IMR-90 (cell line): Measurements from ENCODE around the gene ORAI3. TPM values are rescaled to one million over a fixed set of nuclear protein-coding genes. Genes with fewer than 3 reads are reported as not detected.

Experiments used
- ATAC-seq: fragments of 200-7000 bp; cut with Tn5 transposase; 2 replicates; pipeline ENCODE4 v1.9.1; 2020; ENCODE audit warnings: low read depth, mild to moderate bottlenecking, moderate library complexity
- BruUV-seq: library from RNA; stranded (reverse); fragments of 400-500 nt; replicated peaks from 2 replicates; lab custom pipeline; 2021; lab: Mats Ljungman, UMichigan
- CTCF ChIA-PET: fragments of 300-600 bp; formaldehyde crosslinking; extraction: SDS; loops from one replicate; lab custom pipeline; 2021; ENCODE audit warnings: antibody characterized with exemption; lab: Yijun Ruan, JAX
- POLR2A ChIA-PET: fragments of 300-600 bp; sonication (Branson Sonifier 250); formaldehyde crosslinking; loops from one replicate; lab custom pipeline; 2022; ENCODE audit warnings: antibody characterized with exemption; ENCODE audit not compliant: unreplicated experiment; lab: Charles Lee
- DNase-seq: peaks from one replicate; pipeline ENCODE4 v3.0.0; 2013
- H2AFZ ChIP-seq: replicated peaks from 2 replicates; pipeline ENCODE3; 2013; ENCODE audit warnings: low read length, mild to moderate bottlenecking; ENCODE audit not compliant: poor library complexity
- H2AK5ac ChIP-seq: 2 replicates; pipeline ENCODE4 v1.6.1; 2013; ENCODE audit warnings: low read depth, low read length, inconsistent platforms
- H2AK9ac ChIP-seq: replicated peaks from 2 replicates; pipeline ENCODE3; 2013; ENCODE audit warnings: mild to moderate bottlenecking, low read depth, low read length, moderate library complexity; ENCODE audit not compliant: poor library complexity
- H2BK120ac ChIP-seq: 2 replicates; pipeline ENCODE4 v1.6.1; 2013; ENCODE audit warnings: low read depth, low read length, inconsistent platforms
- H2BK15ac ChIP-seq: 3 replicates; pipeline ENCODE4 v1.6.1; 2013; ENCODE audit warnings: low read depth, low read length, inconsistent platforms
- H2BK20ac ChIP-seq: 2 replicates; pipeline ENCODE4 v1.6.1; 2013; ENCODE audit warnings: low read depth, mild to moderate bottlenecking, inconsistent platforms, low read length, moderate library complexity
- H2BK5ac ChIP-seq: 2 replicates; pipeline ENCODE4 v1.6.1; 2013; ENCODE audit warnings: mild to moderate bottlenecking, low read depth, low read length, inconsistent platforms; ENCODE audit not compliant: poor library complexity, severe bottlenecking
- H3K14ac ChIP-seq: replicated peaks from 2 replicates; pipeline ENCODE4 v1.6.1; 2013; ENCODE audit warnings: low read depth, low read length, inconsistent platforms
- H3K18ac ChIP-seq: 2 replicates; pipeline ENCODE4 v1.6.1; 2013; ENCODE audit warnings: low read depth, low read length, control low read depth
- H3K23ac ChIP-seq: 2 replicates; pipeline ENCODE4 v1.6.1; 2013; ENCODE audit warnings: low read depth, low read length, inconsistent platforms
- H3K27ac ChIP-seq: 2 replicates; pipeline ENCODE4 v1.5.1; 2013; ENCODE audit warnings: mild to moderate bottlenecking, control low read depth, low read length; ENCODE audit not compliant: insufficient read depth
- H3K27me3 ChIP-seq: 2 replicates; pipeline ENCODE4 v1.6.1; 2013; ENCODE audit warnings: low read length; ENCODE audit not compliant: control insufficient read depth, insufficient read depth
- H3K36me3 ChIP-seq: 2 replicates; pipeline ENCODE4 v1.6.1; 2013; ENCODE audit warnings: low read length, mixed read lengths; ENCODE audit not compliant: control insufficient read depth, insufficient read depth
- H3K4ac ChIP-seq: 2 replicates; pipeline ENCODE4 v1.6.1; 2013; ENCODE audit warnings: low read depth, low read length, inconsistent platforms
- H3K4me1 ChIP-seq: 2 replicates; pipeline ENCODE4 v1.6.1; 2013; ENCODE audit warnings: low read length, mixed read lengths; ENCODE audit not compliant: control insufficient read depth, insufficient read depth
- H3K4me2 ChIP-seq: 2 replicates; pipeline ENCODE4 v1.6.1; 2013; ENCODE audit warnings: low read depth, mild to moderate bottlenecking, control low read depth, low read length, moderate library complexity
- H3K4me3 ChIP-seq: 2 replicates; pipeline ENCODE4 v1.5.1; 2013; ENCODE audit warnings: low read depth, mild to moderate bottlenecking, control low read depth, low read length, moderate library complexity; ENCODE audit not compliant: insufficient read depth
- H3K56ac ChIP-seq: 2 replicates; pipeline ENCODE4 v1.6.1; 2013; ENCODE audit warnings: low read length, inconsistent platforms; ENCODE audit not compliant: insufficient read depth; ENCODE audit errors: extremely low read depth
- H3K79me1 ChIP-seq, 2 experiments: 2 replicates each; pipeline ENCODE4 v1.6.1; 2013; ENCODE audit warnings: low read length in 2 of 2, inconsistent platforms in 1 of 2, low read depth in 1 of 2
- H3K9ac ChIP-seq: 2 replicates; pipeline ENCODE4 v1.6.1; 2013; ENCODE audit warnings: low read depth, low read length, control low read depth
- H3K9me1 ChIP-seq: 2 replicates; pipeline ENCODE4 v1.6.1; 2013; ENCODE audit warnings: low read length, inconsistent platforms; ENCODE audit not compliant: insufficient read depth
- H3K9me3 ChIP-seq: 2 replicates; pipeline ENCODE4 v1.6.1; 2013; ENCODE audit warnings: low read length; ENCODE audit not compliant: control insufficient read depth, insufficient read depth
- H4K20me1 ChIP-seq: 2 replicates; pipeline ENCODE4 v1.6.1; 2013; ENCODE audit warnings: low read length, inconsistent platforms; ENCODE audit not compliant: insufficient read depth
- H4K5ac ChIP-seq: 2 replicates; pipeline ENCODE4 v1.6.1; 2013; ENCODE audit warnings: mild to moderate bottlenecking, low read depth, low read length, control low read depth
- H4K8ac ChIP-seq, 2 experiments: 2 replicates each; pipeline ENCODE4 v1.6.1; 2013; ENCODE audit warnings: low read depth in 2 of 2, low read length in 2 of 2, control low read depth in 1 of 2, inconsistent platforms in 1 of 2
- H4K91ac ChIP-seq: 2 replicates; pipeline ENCODE4 v1.6.1; 2013; ENCODE audit warnings: low read depth, low read length, inconsistent platforms; ENCODE audit not compliant: insufficient read depth
- BHLHE40 ChIP-seq: fragments of 150-350 bp; IDR thresholded peaks from 2 replicates; pipeline ENCODE4 v1.6.1; 2016; ENCODE audit warnings: mild to moderate bottlenecking, low read depth, low read length
- CEBPB ChIP-seq: IDR thresholded peaks from 2 replicates; pipeline ENCODE4 v1.6.1; 2012; ENCODE audit warnings: low read depth, low read length, improper control_type of control experiment
- CHD1 ChIP-seq: IDR thresholded peaks from 2 replicates; pipeline ENCODE4 v1.6.1; 2012; ENCODE audit warnings: low read depth, low read length, improper control_type of control experiment
- CTCF ChIP-seq: conservative IDR thresholded peaks from 2 replicates; pipeline ENCODE4 v1.5.1; 2012; ENCODE audit warnings: mild to moderate bottlenecking, low read depth, low read length, improper control_type of control experiment
- FOS ChIP-seq: fragments of 150-350 bp; IDR thresholded peaks from 2 replicates; pipeline ENCODE4 v1.6.1; 2016; ENCODE audit warnings: low read depth, low read length
- MAFK ChIP-seq: IDR thresholded peaks from 2 replicates; pipeline ENCODE4 v1.6.1; 2012; ENCODE audit warnings: low read depth, low read length, improper control_type of control experiment
- MAZ ChIP-seq: IDR thresholded peaks from 2 replicates; pipeline ENCODE4 v1.6.1; 2012; ENCODE audit warnings: low read depth, mild to moderate bottlenecking, low read length, improper control_type of control experiment, moderate library complexity, borderline replicate concordance
- MXI1 ChIP-seq: IDR thresholded peaks from 2 replicates; pipeline ENCODE4 v1.6.1; 2012; ENCODE audit warnings: low read depth, mild to moderate bottlenecking, low read length, moderate library complexity, borderline replicate concordance
- NFE2L2 ChIP-seq: fragments of 150-350 bp; IDR thresholded peaks from 2 replicates; pipeline ENCODE4 v1.6.1; 2016; ENCODE audit warnings: low read depth, mild to moderate bottlenecking, low read length
- POLR2A ChIP-seq: IDR thresholded peaks from 2 replicates; pipeline ENCODE4 v1.6.1; 2012; ENCODE audit warnings: mild to moderate bottlenecking, low read depth, low read length
- RAD21 ChIP-seq: IDR thresholded peaks from 2 replicates; pipeline ENCODE4 v1.6.1; 2012; ENCODE audit warnings: low read length, improper control_type of control experiment
- RCOR1 ChIP-seq: IDR thresholded peaks from 2 replicates; pipeline ENCODE4 v1.6.1; 2012; ENCODE audit warnings: mild to moderate bottlenecking, low read length, improper control_type of control experiment; ENCODE audit not compliant: insufficient replicate concordance
- RFX5 ChIP-seq: IDR thresholded peaks from 2 replicates; pipeline ENCODE4 v1.8.0; 2012; ENCODE audit warnings: low read depth, mild to moderate bottlenecking, low read length, moderate library complexity
- SMC3 ChIP-seq: fragments of 150-350 bp; IDR thresholded peaks from 2 replicates; pipeline ENCODE4 v1.6.1; 2016; ENCODE audit warnings: low read depth, mild to moderate bottlenecking, antibody characterized with exemption, low read length, moderate library complexity
- USF2 ChIP-seq: fragments of 150-350 bp; IDR thresholded peaks from 2 replicates; pipeline ENCODE4 v1.6.1; 2017; ENCODE audit warnings: mild to moderate bottlenecking, antibody characterized with exemption, low read length, low read depth
- WGBS, 2 experiments: methylation state at CpG; one replicate each; pipeline versions ENCODE4 v1.1.5 to v1.1.7; 2013; ENCODE audit warnings: missing lambda C conversion rate in 2 of 2; ENCODE audit not compliant: insufficient read length in 1 of 2; ENCODE audit errors: extremely low coverage in 2 of 2; 5-methylcytosine and 5-hydroxymethylcytosine counted together
- dilution Hi-C: fragments of 300-500 bp; cut with HindIII; formaldehyde crosslinking; loops from one replicate; pipeline ENCODE4 v1.14.3; 2018; ENCODE audit warnings: low sequenced_read_pairs; ENCODE audit not compliant: unreplicated experiment
- in situ Hi-C: fragments of 300-500 bp; cut with MboI; formaldehyde crosslinking; loops from 3 replicates; pipeline ENCODE4 v1.14.3; 2019; ENCODE audit warnings: low sequenced_read_pairs, inconsistent platforms, mixed read lengths
- intact Hi-C: fragments of 100-400 bp; cut with micrococcal nuclease; formaldehyde crosslinking; loops from 2 replicates; pipeline ENCODE4 v1.10.0; 2022
- polyA plus RNA-seq, 3 experiments: library from polyadenylated mRNA; depleted of rRNA; stranded (reverse); fragments of >200 nt; gene quantifications; 2 replicates each; pipeline ENCODE4 v1.2.3, GENCODE V29; 2012; ENCODE audit warnings: low replicate concordance in 1 of 3
- total RNA-seq: library from RNA; depleted of rRNA; stranded (reverse); fragments of >200 nt; gene quantifications from 2 replicates; pipeline ENCODE4 v1.2.3, GENCODE V29; 2012
- TF ChIP-seq, protein P1 (sequence below): fragments of 150-350 bp; IDR thresholded peaks from 2 replicates; pipeline ENCODE4 v1.6.1; 2016; ENCODE audit warnings: low read depth, mild to moderate bottlenecking, low read length, moderate library complexity, borderline replicate concordance

The ORAI3 gene
- total and polyA plus RNA-seq, 2 of the 4 experiments (the other 2 are of a cell fraction): 6.8 to 16.9 TPM

GRCh38 chr16:30961384-30961783 lies 12.5 kb downstream of the ORAI3 start:
- no peak overlapping the region for H3K14ac ChIP-seq
- ChIA-PET POLR2A (no interaction called here), CTCF (interaction anchor here (0.6 kb wide), 1 partner anchor 244 kb away, joined by 3 read pairs; no protein-coding TSS in a partner anchor)
- no peak for ATAC-seq
- BruUV-seq: no TSS peak
- H3K56ac ChIP-seq: no peak overlapping the region
- no peak overlapping the region for H3K4ac ChIP-seq
- TF ChIP-seq RCOR1 (no peak), NFE2L2 (no peak), CTCF (no peak), SMC3 (no peak), MXI1 (no peak), BHLHE40 (no peak), RFX5 (no peak), MAZ (no peak), CEBPB (no peak), RAD21 (no peak), FOS (no peak), USF2 (no peak), POLR2A (no peak), CHD1 (no peak), MAFK (no peak)
- TF ChIP-seq, protein P1, sequence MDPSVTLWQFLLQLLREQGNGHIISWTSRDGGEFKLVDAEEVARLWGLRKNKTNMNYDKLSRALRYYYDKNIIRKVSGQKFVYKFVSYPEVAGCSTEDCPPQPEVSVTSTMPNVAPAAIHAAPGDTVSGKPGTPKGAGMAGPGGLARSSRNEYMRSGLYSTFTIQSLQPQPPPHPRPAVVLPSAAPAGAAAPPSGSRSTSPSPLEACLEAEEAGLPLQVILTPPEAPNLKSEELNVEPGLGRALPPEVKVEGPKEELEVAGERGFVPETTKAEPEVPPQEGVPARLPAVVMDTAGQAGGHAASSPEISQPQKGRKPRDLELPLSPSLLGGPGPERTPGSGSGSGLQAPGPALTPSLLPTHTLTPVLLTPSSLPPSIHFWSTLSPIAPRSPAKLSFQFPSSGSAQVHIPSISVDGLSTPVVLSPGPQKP: no peak
- H2AK9ac ChIP-seq: no peak overlapping the region
- H2BK120ac ChIP-seq: no peak overlapping the region
- H2BK15ac ChIP-seq: no peak overlapping the region
- H3K4me1 ChIP-seq: peaks cover 6% of the 10 kb centered on the region
- H3K4me2 ChIP-seq: no peak overlapping the region
- no peak overlapping the region for H3K9ac ChIP-seq
- no peaks in the 10 kb centered on the region for H3K27me3 ChIP-seq
- no peak overlapping the region for H2AFZ ChIP-seq
- H3K23ac ChIP-seq: no peak overlapping the region
- no peak overlapping the region for H3K4me3 ChIP-seq
- no peak overlapping the region for H3K18ac ChIP-seq
- no peaks in the 10 kb centered on the region; the same call in 1 of the 2 replicates for H3K9me1 ChIP-seq
- WGBS, 2 experiments: 100% methylated on average over 4 of the region's 11 CpGs; no CpG with 5 or more reads in 1 of the 2 experiments
- H3K9me3 ChIP-seq: no peaks in the 10 kb centered on the region
- H3K79me1 ChIP-seq: peaks cover 32 to 42% of the 10 kb centered on the region in 2 experiments
- no peak overlapping the region for H4K5ac ChIP-seq
- no peak overlapping the region for H3K27ac ChIP-seq
- dilution Hi-C loops: no loop called here
- H4K8ac ChIP-seq: no peak overlapping the region
- H4K91ac ChIP-seq: no peak overlapping the region
- H2AK5ac ChIP-seq: no peak overlapping the region
- peaks cover 17% of the 10 kb centered on the region for H4K20me1 ChIP-seq
- DNase-seq: no peak
- in situ Hi-C loops: no loop called here
- intact Hi-C loops: no loop called here
- peaks cover 53% of the 10 kb centered on the region for H3K36me3 ChIP-seq
- no peak overlapping the region for H2BK5ac ChIP-seq
- H2BK20ac ChIP-seq: no peak overlapping the region
